Measurements from ENCODE around the gene CNOT2. TPM values are rescaled to one million over a fixed set of nuclear protein-coding genes. Genes with fewer than 3 reads are reported as not detected.

Gene CNOT2
- total RNA-seq, 1 experiment from 2014 or later = 82.9 TPM

- Mint-ChIP-seq H3K4me3 (no peak overlapping the region), H3K4me1 (peaks cover 24 to 46% of the 10 kb centered on the region in 2 experiments), H3K9me3 (no peaks in the 10 kb centered on the region), H3K27ac (peak overlapping the region in 2 of 3 experiments; percentile 71 to 78; a peak in 4 of 7 replicates), H3K27me3 (ENCODE audit: low read depth) (no peaks in the 10 kb centered on the region), H3K36me3 (ENCODE audit: insufficient read depth in 1 of 3, low read depth in 3 of 3) (peaks cover 4 to 13% (median 5%) of the 10 kb centered on the region in 3 experiments; a peak in 5 of 7 replicates)
- Histone ChIP-seq H3K14ac (ENCODE audit: insufficient read depth, low read length) (no peak overlapping the region), H2BK12ac (ENCODE audit: insufficient read length, low read depth, low read length) (no peak overlapping the region), H3K9ac (ENCODE audit: extremely low read depth, insufficient read length, low read length) (no peak overlapping the region), H3K27me3 (ENCODE audit: insufficient read depth, low read length) (no peaks in the 10 kb centered on the region), H2BK20ac (ENCODE audit: low read depth, low read length, poor library complexity, severe bottlenecking) (no peak overlapping the region), H2AFZ (ENCODE audit: low read length) (no peak overlapping the region), H2BK5ac (ENCODE audit: insufficient read length, low read length) (no peak overlapping the region), H3K79me1 (ENCODE audit: insufficient read depth, low read depth, low read length, poor library complexity, severe bottlenecking) (no peaks in the 10 kb centered on the region), H3K27ac (ENCODE audit: insufficient read length, low read depth, low read length) (no peak overlapping the region), H4K91ac (ENCODE audit: insufficient read length, low read depth, low read length) (no peak overlapping the region), H3K23ac (ENCODE audit: insufficient read length, low read depth, low read length) (no peak overlapping the region), H3K79me2 (ENCODE audit: insufficient read depth, low read length) (peaks cover 11% of the 10 kb centered on the region; the same call in 1 of the 2 replicates), H3K56ac (ENCODE audit: insufficient read length, low read depth, low read length) (no peak overlapping the region), H2AK5ac (ENCODE audit: insufficient read length, low read length) (no peak overlapping the region), H3K9me3 (ENCODE audit: control insufficient read depth, low read depth, low read length) (no peaks in the 10 kb centered on the region), H3K4ac (ENCODE audit: low read depth, low read length) (no peak overlapping the region), H3K23me2 (ENCODE audit: insufficient read length, low read depth, low read length, poor library complexity, severe bottlenecking) (no peaks in the 10 kb centered on the region), H4K20me1 (ENCODE audit: control insufficient read depth, insufficient read depth, insufficient read length) (no peaks in the 10 kb centered on the region), H3T11ph (ENCODE audit: low read length) (no peak overlapping the region), H3K18ac (ENCODE audit: insufficient read length, low read depth, low read length) (no peak overlapping the region), H4K5ac (ENCODE audit: insufficient read length, low read depth, low read length) (no peak overlapping the region), H3K4me1 (ENCODE audit: insufficient read depth, low read length) (no peaks in the 10 kb centered on the region; the same call in 1 of the 2 replicates), H3K4me2 (ENCODE audit: insufficient read depth, insufficient read length, low read length) (no peak overlapping the region), H2BK120ac (ENCODE audit: low read depth, low read length, poor library complexity, severe bottlenecking) (no peak overlapping the region), H2BK15ac (ENCODE audit: low read depth, low read length) (no peak overlapping the region), H4K8ac (replicated peaks; ENCODE audit: insufficient read length, low read depth, low read length) (no peak overlapping the region)
- TF ChIP-seq CTCF (conservative IDR thresholded peaks at IDR 0.05) = no peak
- DNase-seq = no peak
These were observed 31.8 kb downstream of the CNOT2 start for GRCh38 chr12:70275045-70275444.

Measured in H9 (cell line).